GM18870 (cell line): ENCODE measurements around the gene TNS3.

Experiments
- ATAC-seq: cut with Tn5 transposase; IDR thresholded peaks from one replicate; pipeline ENCODE4 v1.9.1; 2021; ENCODE audit warnings: moderate library complexity; ENCODE audit not compliant: unreplicated experiment

Gene TNS3

GRCh38 chr7:47335557-47336471 lies 246.1 kb downstream of the TNS3 start:
- ATAC-seq, result no peak

DNA sequence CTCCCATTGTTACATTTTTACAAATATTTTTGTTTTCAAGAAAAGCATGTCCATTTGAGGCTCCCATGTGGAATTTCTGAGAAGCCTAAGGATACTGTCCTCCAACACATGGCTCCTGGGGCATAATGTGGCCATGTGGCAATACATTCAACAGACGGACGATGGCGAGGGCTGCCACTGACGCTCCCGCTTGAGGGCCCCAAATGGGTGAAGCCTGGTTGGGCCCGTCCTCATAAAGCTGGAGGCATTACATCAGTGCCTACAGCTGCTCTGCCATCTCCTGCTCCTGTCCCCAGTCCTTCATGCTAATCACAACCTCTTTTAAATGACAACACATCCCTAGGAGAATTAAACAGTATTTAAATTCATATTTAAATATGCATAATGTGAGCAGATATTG lies 246.8 kb downstream of the TNS3 start:
- no peak for ATAC-seq

DNA sequence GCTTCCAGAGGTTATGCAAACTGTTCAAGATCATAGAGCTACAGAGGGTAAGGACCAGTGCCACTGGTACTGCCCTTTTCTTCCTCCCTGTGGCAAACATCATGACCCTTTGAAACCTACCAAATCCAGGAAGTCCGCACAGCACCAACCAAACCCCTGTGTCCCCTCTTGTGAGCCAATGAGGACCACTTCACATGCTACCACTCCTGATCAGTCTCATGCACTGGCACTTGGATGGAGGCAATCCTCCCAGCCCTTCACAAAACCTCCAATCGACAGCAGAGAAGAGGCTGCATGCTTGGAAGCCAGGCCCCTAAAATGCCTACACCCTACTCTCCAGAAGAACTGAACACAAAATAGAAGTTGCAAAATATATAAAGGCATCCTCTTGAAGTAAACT lies 248.0 kb downstream of the TNS3 start:
- no peak for ATAC-seq

GRCh38 chr7:47333554-47333887 lies 248.4 kb downstream of the TNS3 start:
- ATAC-seq, result no peak

DNA sequence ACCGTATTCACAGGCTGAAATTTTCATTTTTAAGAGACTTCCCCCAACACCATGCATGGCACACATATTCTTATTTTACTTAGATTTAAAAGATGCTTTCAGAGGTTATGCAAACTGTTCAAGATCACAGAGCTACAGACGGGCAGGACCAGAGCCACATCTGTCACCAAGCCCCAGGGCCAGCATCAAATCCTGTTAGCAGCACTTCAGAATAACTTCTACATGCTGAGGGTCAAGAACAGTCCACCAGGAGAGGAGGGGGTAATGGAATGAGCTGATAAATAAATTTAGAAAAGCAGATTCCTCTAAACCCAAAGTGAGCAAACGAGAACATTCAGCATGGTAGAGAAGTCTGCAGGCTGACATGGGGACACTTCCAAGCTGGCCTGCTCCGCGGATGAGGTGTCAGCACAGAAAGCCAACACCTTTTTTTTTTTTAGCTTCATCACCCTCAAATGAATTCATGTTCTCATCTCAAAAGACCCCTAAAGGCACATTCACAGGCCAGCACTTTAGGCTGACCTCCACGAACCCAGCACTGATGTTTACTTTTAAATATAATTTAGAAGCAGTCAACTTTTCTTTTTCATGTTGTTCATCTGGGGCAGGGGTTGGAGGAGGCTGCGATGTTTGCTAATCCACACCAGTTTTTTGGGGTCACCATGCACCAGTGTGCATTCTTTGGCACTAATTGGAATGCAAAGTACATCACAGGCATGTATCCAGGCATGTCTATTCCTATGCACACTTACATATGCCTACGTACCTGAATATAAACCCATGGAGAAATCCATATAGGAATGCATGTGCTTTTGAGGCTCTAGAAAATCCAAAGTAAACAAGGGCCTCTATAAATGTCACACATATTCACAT lies 249.0 kb downstream of the TNS3 start:
- ATAC-seq, result no peak

GRCh38 chr7:47332213-47332612 lies 249.7 kb downstream of the TNS3 start:
- ATAC-seq, result no peak

GRCh38 chr7:47331179-47331565 lies 250.7 kb downstream of the TNS3 start:
- no peak for ATAC-seq

GRCh38 chr7:47330561-47331178 lies 251.2 kb downstream of the TNS3 start:
- no peak for ATAC-seq

DNA sequence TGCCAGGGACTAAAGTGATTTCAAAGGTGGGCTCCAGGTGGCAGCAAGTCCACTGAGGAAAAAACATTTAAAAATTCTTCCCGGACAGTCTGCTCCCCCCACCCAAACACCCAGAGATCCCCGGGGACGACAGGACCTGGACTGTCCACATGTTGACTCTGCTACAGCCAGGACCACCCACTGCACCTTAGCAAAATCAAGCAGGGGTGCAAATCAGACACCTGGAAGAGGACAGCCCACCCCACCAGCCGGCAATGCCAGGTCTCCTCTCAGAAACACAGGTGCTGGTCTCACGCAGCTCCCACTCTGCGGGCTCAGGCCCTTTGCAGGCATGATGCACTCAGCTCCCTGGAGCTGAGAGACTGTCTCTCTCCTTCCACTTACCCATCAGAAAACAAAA lies 251.9 kb downstream of the TNS3 start:
- no peak for ATAC-seq

GRCh38 chr7:47329320-47329926 lies 252.5 kb downstream of the TNS3 start:
- no peak for ATAC-seq

DNA sequence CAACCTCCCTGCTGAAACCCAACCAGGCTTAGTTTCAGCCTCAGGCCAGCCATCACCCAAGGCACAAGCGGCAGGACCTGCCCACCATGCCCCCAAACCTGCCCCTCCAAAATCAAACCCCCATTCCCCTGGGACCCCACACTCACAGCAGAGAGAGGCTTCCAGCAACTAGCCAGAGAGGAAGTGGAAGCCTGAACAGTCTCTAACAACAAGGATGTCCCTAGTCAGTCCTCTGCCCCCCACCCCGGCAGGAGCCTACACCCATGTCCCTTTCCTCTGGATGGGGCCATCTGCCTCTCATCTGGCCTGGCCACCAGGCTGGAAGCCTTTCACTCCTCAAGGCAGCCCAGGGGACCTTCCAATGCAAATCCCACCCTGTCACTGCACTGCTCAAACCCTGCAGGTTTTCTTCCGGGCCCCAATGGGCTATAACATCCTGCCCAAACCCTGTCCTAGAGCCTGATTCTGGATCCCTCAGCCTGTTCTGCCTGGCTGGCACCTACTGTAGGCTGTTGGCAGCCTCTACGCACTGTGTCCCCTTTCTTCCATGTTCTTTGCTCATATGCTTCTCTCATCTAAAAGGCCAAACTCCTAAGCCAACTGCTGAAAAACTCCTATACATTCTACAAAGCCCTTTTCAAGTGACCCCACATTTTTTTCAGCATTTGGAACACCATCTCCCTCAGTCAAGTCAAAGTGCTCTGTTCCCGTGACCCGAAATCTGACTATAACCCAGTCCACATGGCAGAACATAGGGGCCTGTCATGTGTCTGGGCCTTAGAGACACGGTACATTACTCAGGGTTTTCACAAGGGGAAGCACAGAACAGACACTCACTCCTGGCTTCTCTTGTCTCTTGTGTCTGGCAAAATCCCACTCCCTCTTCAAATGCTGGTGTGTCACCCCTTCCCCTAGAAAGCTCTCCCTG lies 253.3 kb downstream of the TNS3 start:
- no peak for ATAC-seq

DNA sequence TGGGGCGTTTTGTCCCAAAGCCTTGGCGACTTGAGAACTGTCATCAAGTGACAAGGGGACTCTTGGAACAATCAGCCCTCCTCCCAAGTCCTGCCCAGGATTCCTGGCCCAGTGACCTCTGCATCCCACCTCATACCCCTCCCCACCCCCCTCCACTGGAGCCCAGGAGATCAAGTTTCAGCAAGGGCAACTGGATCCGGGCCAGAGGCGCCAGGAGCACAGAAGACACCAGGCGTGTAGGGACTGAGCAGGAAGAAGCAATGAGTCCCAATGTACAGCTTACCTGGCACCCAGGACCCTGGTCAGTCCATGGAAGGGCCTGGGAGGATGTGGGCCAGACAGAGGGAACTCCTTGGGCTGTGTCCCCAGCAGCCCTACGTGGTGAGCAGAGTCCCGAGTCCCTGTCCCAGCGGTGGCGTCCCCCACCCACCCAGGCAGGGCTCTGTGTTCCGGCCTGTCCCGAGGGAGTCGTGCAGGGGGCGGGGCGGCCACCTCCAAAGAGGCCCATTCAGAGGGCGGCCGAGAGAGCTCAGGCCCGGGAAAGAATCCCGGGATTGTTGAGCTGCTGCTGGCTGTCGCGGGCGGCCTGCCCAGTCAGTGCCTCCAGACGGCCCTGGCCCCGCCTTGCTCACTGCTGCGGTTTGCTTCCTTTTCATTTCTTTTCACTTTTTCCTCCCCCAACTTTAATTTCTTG lies 254.1 kb downstream of the TNS3 start:
- no peak for ATAC-seq

GRCh38 chr7:47327346-47327697 lies 254.6 kb downstream of the TNS3 start:
- ATAC-seq, result no peak

DNA sequence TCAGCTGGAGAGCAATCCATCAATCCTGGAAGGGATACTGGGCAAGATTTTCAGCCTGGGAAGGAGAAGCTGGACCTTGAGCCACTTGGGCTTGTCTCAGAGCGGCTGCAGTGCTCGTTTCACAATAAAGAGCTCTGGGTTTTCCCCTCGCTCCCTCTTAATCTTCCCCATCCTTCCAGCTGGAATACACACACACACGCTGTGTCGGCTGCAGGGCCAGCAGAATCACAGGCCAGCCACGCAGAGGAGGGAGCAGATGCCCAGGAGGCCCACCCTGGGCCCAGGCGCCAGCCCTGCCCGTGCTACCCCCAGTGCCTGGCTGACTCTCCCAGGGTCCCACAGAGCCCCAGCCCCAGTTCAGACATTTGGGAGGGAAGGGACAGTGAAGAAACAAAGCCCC lies 255.1 kb downstream of the TNS3 start:
- no peak for ATAC-seq

GRCh38 chr7:47326220-47326619 lies 255.7 kb downstream of the TNS3 start:
- no peak for ATAC-seq

GRCh38 chr7:47325337-47325736 lies 256.6 kb downstream of the TNS3 start:
- no peak for ATAC-seq

DNA sequence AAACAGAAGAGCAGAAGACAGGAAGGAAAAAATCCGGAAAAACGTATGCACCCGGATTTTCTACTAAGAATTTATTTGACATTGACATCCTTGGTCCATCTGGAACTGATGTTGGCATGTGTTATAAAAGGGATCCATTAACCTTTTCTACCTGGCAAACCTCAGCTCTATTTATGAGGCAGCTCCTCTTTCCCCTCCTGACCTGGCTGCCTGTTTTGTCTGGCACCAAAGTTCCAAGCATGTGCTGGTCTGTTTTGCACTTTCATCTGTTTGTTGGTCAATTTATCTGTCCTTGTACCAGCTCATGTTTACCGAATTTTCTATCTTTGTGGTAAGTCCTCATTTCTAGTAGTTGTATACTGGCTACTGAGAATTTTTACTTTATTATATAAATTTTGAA lies 258.0 kb downstream of the TNS3 start:
- no peak for ATAC-seq

GRCh38 chr7:47322731-47323130 lies 259.2 kb downstream of the TNS3 start:
- ATAC-seq, result no peak

- no peak for ATAC-seq
Measured at GRCh38 chr7:47320296-47320695, 261.6 kb downstream of the TNS3 start.
